Measurements from ENCODE around the gene PLCB3. TPM values are rescaled to one million over a fixed set of nuclear protein-coding genes. Genes with fewer than 3 reads are reported as not detected.

Gene PLCB3
- total and polyA plus RNA-seq, 2 donors (not counting 1 experiment from before 2014, with no cell fraction given), result 17.2 to 37.2 TPM

- H3K4me2 ChIP-seq (ENCODE audit: extremely low read depth, insufficient read depth, low read length), result no peak overlapping the region
- H3K27ac ChIP-seq (ENCODE audit: insufficient read depth, low read length), result no peak overlapping the region
- H3K4me1 ChIP-seq (ENCODE audit: control insufficient read depth, extremely low read depth, insufficient read depth, low read length), result peaks cover 24% of the 10 kb centered on the region
- no peaks in the 10 kb centered on the region for H3K9me3 ChIP-seq (ENCODE audit: control insufficient read depth, insufficient read depth, low read depth, low read length)
- H4K20me1 ChIP-seq (ENCODE audit: control insufficient read depth, extremely low read depth, insufficient read depth, low read length), result no peaks in the 10 kb centered on the region
- no peak overlapping the region for H3K9ac ChIP-seq (ENCODE audit: insufficient read depth, low read length)
- no peaks in the 10 kb centered on the region for H3K27me3 ChIP-seq (ENCODE audit: control insufficient read depth, insufficient read depth, low read length)
- DNase-seq (ENCODE audit: low read depth in 2 of 2), result no peak
- peaks cover under 1% of the 10 kb centered on the region for H3K79me2 ChIP-seq (ENCODE audit: control insufficient read depth, insufficient read depth, low read length)
- peaks cover 28% of the 10 kb centered on the region for H3K36me3 ChIP-seq (ENCODE audit: control insufficient read depth, insufficient read depth, low read length)
- TF ChIP-seq EZH2 (IDR thresholded peaks at IDR 0.05; ENCODE audit: low read length, missing control alignments), result no peak
- TF ChIP-seq CTCF (conservative IDR thresholded peaks at IDR 0.05 in 1 of 2, IDR thresholded peaks at IDR 0.05 in 1 of 2; ENCODE audit: low read depth in 1 of 2, low read length in 2 of 2), result no peak
- H2AFZ ChIP-seq (ENCODE audit: low read length), result no peak overlapping the region
- no peak overlapping the region for H3K4me3 ChIP-seq (replicated peaks in 1 of 4; ENCODE audit: control extremely low read depth in 1 of 4, insufficient read depth in 1 of 4, low read depth in 3 of 4, low read length in 4 of 4)
These were observed 16.0 kb downstream of the PLCB3 start for GRCh38 chr11:64267207-64267945.

DNA sequence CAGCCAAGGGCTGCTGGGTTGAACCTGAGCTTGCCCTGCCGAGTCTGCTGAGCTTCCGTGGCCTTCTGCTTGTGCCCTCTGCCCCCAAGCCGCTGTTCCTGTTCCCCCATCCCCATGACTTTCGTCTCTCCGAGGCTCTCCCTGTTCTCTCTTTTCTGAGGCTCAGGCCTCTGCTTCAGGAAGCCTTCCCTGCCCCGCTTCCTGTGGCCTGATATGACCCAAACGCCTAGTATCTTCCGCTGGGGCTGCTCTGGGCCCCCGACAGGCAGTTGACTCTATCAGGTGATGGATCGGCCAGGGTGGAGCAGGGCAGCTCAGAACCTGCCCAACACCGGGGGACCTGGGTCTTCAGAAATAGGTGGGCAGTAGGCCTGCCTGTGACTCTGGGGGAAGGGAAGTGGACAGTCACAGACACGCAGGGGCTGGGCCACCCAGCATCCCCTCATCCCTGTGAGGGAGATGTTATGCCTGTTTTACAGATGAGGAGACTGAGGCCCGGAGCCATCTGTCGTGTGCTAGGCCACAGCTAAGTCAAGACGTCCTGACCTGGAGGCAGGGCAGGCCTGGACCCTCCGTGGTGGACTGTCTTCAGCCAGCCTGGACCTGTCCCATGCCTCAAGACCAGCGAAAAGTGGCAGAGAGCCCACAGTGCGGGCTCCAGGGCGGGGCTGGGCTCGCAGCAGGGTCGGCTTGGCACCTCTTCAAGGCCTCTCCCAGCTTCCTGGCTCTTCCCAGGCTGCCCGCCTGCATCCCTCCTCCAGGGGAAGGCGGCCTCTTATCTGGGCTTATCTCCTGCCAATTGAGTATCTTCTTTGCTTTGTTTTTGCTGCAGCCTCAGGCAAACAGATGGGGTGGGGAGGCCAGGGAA is 16.9 kb downstream of the PLCB3 start:
- TF ChIP-seq CTCF (conservative IDR thresholded peaks at IDR 0.05 in 1 of 2, IDR thresholded peaks at IDR 0.05 in 1 of 2; ENCODE audit: low read depth in 1 of 2, low read length in 2 of 2), result no peak
- TF ChIP-seq EZH2 (IDR thresholded peaks at IDR 0.05; ENCODE audit: low read length, missing control alignments), result no peak
- Histone ChIP-seq H3K4me3 (replicated peaks in 1 of 4; ENCODE audit: control extremely low read depth in 1 of 4, insufficient read depth in 1 of 4, low read depth in 3 of 4, low read length in 4 of 4) (peak overlapping the region in 3 of 4 experiments; percentile 22 to 76 (median 68)), H3K4me1 (ENCODE audit: control insufficient read depth, extremely low read depth, insufficient read depth, low read length) (peaks cover 24% of the 10 kb centered on the region), H3K9ac (ENCODE audit: insufficient read depth, low read length) (peak overlapping the region; percentile 39), H3K9me3 (ENCODE audit: control insufficient read depth, insufficient read depth, low read depth, low read length) (no peaks in the 10 kb centered on the region), H3K36me3 (ENCODE audit: control insufficient read depth, insufficient read depth, low read length) (peaks cover 22% of the 10 kb centered on the region), H3K27ac (ENCODE audit: insufficient read depth, low read length) (peak overlapping the region; percentile 91), H4K20me1 (ENCODE audit: control insufficient read depth, extremely low read depth, insufficient read depth, low read length) (no peaks in the 10 kb centered on the region), H3K79me2 (ENCODE audit: control insufficient read depth, insufficient read depth, low read length) (peaks cover 2% of the 10 kb centered on the region), H2AFZ (ENCODE audit: low read length) (no peak overlapping the region), H3K4me2 (ENCODE audit: extremely low read depth, insufficient read depth, low read length) (peak overlapping the region; percentile 96), H3K27me3 (ENCODE audit: control insufficient read depth, insufficient read depth, low read length) (no peaks in the 10 kb centered on the region)
- DNase-seq (ENCODE audit: low read depth in 2 of 2), result peak; percentile 68 to 73

DNA sequence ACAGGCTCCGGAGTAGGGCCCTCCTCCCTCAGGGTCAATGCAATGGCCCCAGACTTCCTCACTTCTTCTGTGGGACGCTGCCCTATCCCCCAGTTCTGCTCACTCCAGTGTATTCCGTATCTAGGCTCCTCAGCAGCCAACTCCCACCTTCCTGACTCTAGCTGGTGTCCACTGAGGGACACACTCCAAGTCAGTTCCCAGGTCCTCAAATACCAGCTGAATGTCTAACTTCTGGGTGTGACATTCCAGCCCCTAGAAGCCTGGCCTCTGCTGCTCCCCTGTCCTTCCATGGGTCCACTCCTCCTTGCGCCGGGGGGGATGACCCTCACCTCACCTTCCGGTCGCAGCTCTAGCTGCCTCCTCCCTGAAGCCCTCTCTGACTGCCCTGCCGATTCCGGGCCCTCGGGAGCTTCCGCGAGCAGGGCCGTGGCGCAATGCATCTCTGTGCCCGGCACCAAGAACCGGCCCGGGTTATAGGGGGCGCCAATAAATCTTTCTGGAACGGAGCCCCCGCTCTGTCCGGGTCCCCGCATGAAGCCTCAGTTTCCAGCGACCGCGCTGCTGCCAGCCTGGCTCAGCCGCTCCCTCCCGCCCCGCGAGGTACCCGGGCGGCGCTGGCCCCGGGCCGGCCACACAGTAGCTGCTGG is 17.7 kb downstream of the PLCB3 start:
- Histone ChIP-seq H2AFZ (ENCODE audit: low read length) (no peak overlapping the region), H3K79me2 (ENCODE audit: control insufficient read depth, insufficient read depth, low read length) (peaks cover 2% of the 10 kb centered on the region), H3K4me2 (ENCODE audit: extremely low read depth, insufficient read depth, low read length) (peak overlapping the region; percentile 96), H3K9me3 (ENCODE audit: control insufficient read depth, insufficient read depth, low read depth, low read length) (no peaks in the 10 kb centered on the region), H3K27ac (ENCODE audit: insufficient read depth, low read length) (peak overlapping the region; percentile 91), H3K4me1 (ENCODE audit: control insufficient read depth, extremely low read depth, insufficient read depth, low read length) (peaks cover 24% of the 10 kb centered on the region), H3K9ac (ENCODE audit: insufficient read depth, low read length) (peak overlapping the region; percentile 75), H3K4me3 (replicated peaks in 1 of 4; ENCODE audit: control extremely low read depth in 1 of 4, insufficient read depth in 1 of 4, low read depth in 3 of 4, low read length in 4 of 4) (peak overlapping the region; percentile 57 to 76 (median 64)), H4K20me1 (ENCODE audit: control insufficient read depth, extremely low read depth, insufficient read depth, low read length) (no peaks in the 10 kb centered on the region), H3K27me3 (ENCODE audit: control insufficient read depth, insufficient read depth, low read length) (no peaks in the 10 kb centered on the region), H3K36me3 (ENCODE audit: control insufficient read depth, insufficient read depth, low read length) (peaks cover 18% of the 10 kb centered on the region)
- no peak for TF ChIP-seq CTCF (conservative IDR thresholded peaks at IDR 0.05 in 1 of 2, IDR thresholded peaks at IDR 0.05 in 1 of 2; ENCODE audit: low read depth in 1 of 2, low read length in 2 of 2)
- no peak for TF ChIP-seq EZH2 (IDR thresholded peaks at IDR 0.05; ENCODE audit: low read length, missing control alignments)
- DNase-seq (ENCODE audit: low read depth in 2 of 2), result peak; percentile 51 to 61

Data from fibroblast of lung (primary cell).